Measurements from ENCODE around the gene PIK3R6. TPM values are rescaled to one million over a fixed set of nuclear protein-coding genes. Genes with fewer than 3 reads are reported as not detected.

The PIK3R6 gene
- total RNA-seq, 1 experiment from 2014 or later: not detected

GRCh38 chr17:8900207-8900606 is 32.7 kb upstream of the PIK3R6 start:
- Histone ChIP-seq H3K27me3 (replicated peaks) (0 out of 2 replicates have a peak, but pooled peaks cover 6% of the 10 kb centered on the region), H3K36me3 (no peaks in the 10 kb centered on the region), H3K9me3 (replicated peaks) (no peaks in the 10 kb centered on the region), H3K4me1 (replicated peaks) (no peaks in the 10 kb centered on the region), H3K4me3 (no peak overlapping the region), H3K27ac (no peak overlapping the region)
- no peak for DNase-seq (ENCODE audit: low read depth in 1 of 2, low spot score in 2 of 2)

- Histone ChIP-seq H3K4me3 (no peak overlapping the region), H3K27me3 (replicated peaks) (0 out of 2 replicates have a peak, but pooled peaks cover 6% of the 10 kb centered on the region), H3K4me1 (replicated peaks) (peaks cover 6% of the 10 kb centered on the region; the same call in 1 of the 2 replicates), H3K27ac (no peak overlapping the region), H3K9me3 (replicated peaks) (no peaks in the 10 kb centered on the region), H3K36me3 (no peaks in the 10 kb centered on the region)
- DNase-seq (ENCODE audit: low read depth in 1 of 2, low spot score in 2 of 2): no peak
These were observed 31.2 kb upstream of the PIK3R6 start for GRCh38 chr17:8898636-8899035.

GRCh38 chr17:8898126-8898525 is 30.7 kb upstream of the PIK3R6 start:
- Histone ChIP-seq H3K27ac (no peak overlapping the region), H3K27me3 (replicated peaks) (0 out of 2 replicates have a peak, but pooled peaks cover 6% of the 10 kb centered on the region), H3K9me3 (replicated peaks) (no peaks in the 10 kb centered on the region), H3K4me1 (replicated peaks) (peaks cover 6% of the 10 kb centered on the region; the same call in 1 of the 2 replicates), H3K4me3 (no peak overlapping the region), H3K36me3 (no peaks in the 10 kb centered on the region)
- no peak for DNase-seq (ENCODE audit: low read depth in 1 of 2, low spot score in 2 of 2)

GRCh38 chr17:8896641-8897635 is 29.5 kb upstream of the PIK3R6 start:
- H3K4me1 ChIP-seq (replicated peaks): peaks cover 6% of the 10 kb centered on the region; the same call in 1 of the 2 replicates
- no peak overlapping the region for H3K27ac ChIP-seq
- DNase-seq (ENCODE audit: low read depth in 1 of 2, low spot score in 2 of 2): no peak
- H3K9me3 ChIP-seq (replicated peaks): no peaks in the 10 kb centered on the region
- H3K27me3 ChIP-seq (replicated peaks): 0 out of 2 replicates have a peak, but pooled peaks cover 6% of the 10 kb centered on the region
- H3K36me3 ChIP-seq: no peaks in the 10 kb centered on the region
- no peak overlapping the region for H3K4me3 ChIP-seq

GRCh38 chr17:8896087-8896486 is 28.6 kb upstream of the PIK3R6 start:
- no peak for DNase-seq (ENCODE audit: low read depth in 1 of 2, low spot score in 2 of 2)
- Histone ChIP-seq H3K9me3 (replicated peaks) (no peaks in the 10 kb centered on the region), H3K4me3 (no peak overlapping the region), H3K27me3 (replicated peaks) (0 out of 2 replicates have a peak, but pooled peaks cover 6% of the 10 kb centered on the region), H3K4me1 (replicated peaks) (peaks cover 6% of the 10 kb centered on the region; the same call in 1 of the 2 replicates), H3K27ac (no peak overlapping the region), H3K36me3 (no peaks in the 10 kb centered on the region)

- Histone ChIP-seq H3K27me3 (replicated peaks) (0 out of 2 replicates have a peak, but pooled peaks cover 6% of the 10 kb centered on the region), H3K4me1 (replicated peaks) (peaks cover 6% of the 10 kb centered on the region; the same call in 1 of the 2 replicates), H3K4me3 (no peak overlapping the region), H3K36me3 (no peaks in the 10 kb centered on the region), H3K27ac (no peak overlapping the region), H3K9me3 (replicated peaks) (no peaks in the 10 kb centered on the region)
- DNase-seq (ENCODE audit: low read depth in 1 of 2, low spot score in 2 of 2): peak; percentile 41 to 61
These were observed 27.5 kb upstream of the PIK3R6 start for GRCh38 chr17:8894673-8895578.

GRCh38 chr17:8894202-8894671 is 26.8 kb upstream of the PIK3R6 start:
- Histone ChIP-seq H3K36me3 (no peaks in the 10 kb centered on the region), H3K4me1 (replicated peaks) (peaks cover 6% of the 10 kb centered on the region; the same call in 1 of the 2 replicates), H3K27me3 (replicated peaks) (0 out of 2 replicates have a peak, but pooled peaks cover 6% of the 10 kb centered on the region), H3K4me3 (no peak overlapping the region), H3K9me3 (replicated peaks) (no peaks in the 10 kb centered on the region), H3K27ac (no peak overlapping the region)
- no peak for DNase-seq (ENCODE audit: low read depth in 1 of 2, low spot score in 2 of 2)

GRCh38 chr17:8893621-8894201 is 26.2 kb upstream of the PIK3R6 start:
- H3K9me3 ChIP-seq (replicated peaks): no peaks in the 10 kb centered on the region
- 0 out of 2 replicates have a peak, but pooled peaks cover 5% of the 10 kb centered on the region for H3K27me3 ChIP-seq (replicated peaks)
- DNase-seq (ENCODE audit: low read depth in 1 of 2, low spot score in 2 of 2): no peak
- H3K4me1 ChIP-seq (replicated peaks): peaks cover 6% of the 10 kb centered on the region; the same call in 1 of the 2 replicates
- H3K36me3 ChIP-seq: no peaks in the 10 kb centered on the region
- H3K4me3 ChIP-seq: no peak overlapping the region
- H3K27ac ChIP-seq: no peak overlapping the region

GRCh38 chr17:8893059-8893458 is 25.6 kb upstream of the PIK3R6 start:
- H3K36me3 ChIP-seq: no peaks in the 10 kb centered on the region
- no peaks in the 10 kb centered on the region for H3K9me3 ChIP-seq (replicated peaks)
- no peaks in the 10 kb centered on the region for H3K27me3 ChIP-seq (replicated peaks)
- peaks cover 6% of the 10 kb centered on the region; the same call in 1 of the 2 replicates for H3K4me1 ChIP-seq (replicated peaks)
- no peak overlapping the region for H3K4me3 ChIP-seq
- no peak overlapping the region for H3K27ac ChIP-seq
- no peak for DNase-seq (ENCODE audit: low read depth in 1 of 2, low spot score in 2 of 2)

- Histone ChIP-seq H3K4me3 (no peak overlapping the region), H3K4me1 (replicated peaks) (peaks cover 6% of the 10 kb centered on the region; the same call in 1 of the 2 replicates), H3K9me3 (replicated peaks) (no peaks in the 10 kb centered on the region), H3K36me3 (no peaks in the 10 kb centered on the region), H3K27me3 (replicated peaks) (no peaks in the 10 kb centered on the region), H3K27ac (no peak overlapping the region)
- no peak for DNase-seq (ENCODE audit: low read depth in 1 of 2, low spot score in 2 of 2)
These were observed 24.8 kb upstream of the PIK3R6 start for GRCh38 chr17:8892338-8892690.

- Histone ChIP-seq H3K27ac (no peak overlapping the region), H3K9me3 (replicated peaks) (no peaks in the 10 kb centered on the region), H3K4me3 (no peak overlapping the region)
These were observed 23.2 kb upstream of the PIK3R6 start for GRCh38 chr17:8890671-8891070.

GRCh38 chr17:8889458-8890210 is 22.2 kb upstream of the PIK3R6 start:
- Histone ChIP-seq H3K27ac (no peak overlapping the region), H3K4me1 (replicated peaks) (peaks cover 3% of the 10 kb centered on the region; the same call in 1 of the 2 replicates), H3K4me3 (no peak overlapping the region), H3K27me3 (replicated peaks) (no peaks in the 10 kb centered on the region), H3K9me3 (replicated peaks) (no peaks in the 10 kb centered on the region), H3K36me3 (no peaks in the 10 kb centered on the region)
- DNase-seq (ENCODE audit: low read depth in 1 of 2, low spot score in 2 of 2): no peak

More at GRCh38 chr17:8890671-8891070, 23.2 kb upstream of the PIK3R6 start:
- DNase-seq (ENCODE audit: low read depth in 1 of 2, low spot score in 2 of 2): no peak
- Histone ChIP-seq H3K4me1 (replicated peaks) (peaks cover 6% of the 10 kb centered on the region; the same call in 1 of the 2 replicates), H3K36me3 (no peaks in the 10 kb centered on the region), H3K27me3 (replicated peaks) (no peaks in the 10 kb centered on the region)
